HFF-Myc (cell line): ENCODE results near the gene ABAT.

Experiments
- DNase-seq: peaks from one replicate; pipeline ENCODE4 v3.0.0-alpha.2; 2011; ENCODE audit warnings: low read depth; ENCODE audit errors: extremely low read depth
- H3K4me3 ChIP-seq: replicated peaks from 2 replicates; pipeline ENCODE4 v1.5.1; 2011; ENCODE audit warnings: low read depth, mild to moderate bottlenecking, control low read depth, low read length
- CTCF ChIP-seq: IDR thresholded peaks from 2 replicates; pipeline ENCODE4 v1.5.1; 2012; ENCODE audit warnings: mild to moderate bottlenecking, low read depth, low read length, control low read depth; ENCODE audit errors: missing control alignments

ABAT gene

GRCh38 chr16:8679151-8679550 lies 4.7 kb downstream of the ABAT start:
- TF ChIP-seq CTCF: no peak
- H3K4me3 ChIP-seq: no peak overlapping the region
- DNase-seq: no peak

DNA sequence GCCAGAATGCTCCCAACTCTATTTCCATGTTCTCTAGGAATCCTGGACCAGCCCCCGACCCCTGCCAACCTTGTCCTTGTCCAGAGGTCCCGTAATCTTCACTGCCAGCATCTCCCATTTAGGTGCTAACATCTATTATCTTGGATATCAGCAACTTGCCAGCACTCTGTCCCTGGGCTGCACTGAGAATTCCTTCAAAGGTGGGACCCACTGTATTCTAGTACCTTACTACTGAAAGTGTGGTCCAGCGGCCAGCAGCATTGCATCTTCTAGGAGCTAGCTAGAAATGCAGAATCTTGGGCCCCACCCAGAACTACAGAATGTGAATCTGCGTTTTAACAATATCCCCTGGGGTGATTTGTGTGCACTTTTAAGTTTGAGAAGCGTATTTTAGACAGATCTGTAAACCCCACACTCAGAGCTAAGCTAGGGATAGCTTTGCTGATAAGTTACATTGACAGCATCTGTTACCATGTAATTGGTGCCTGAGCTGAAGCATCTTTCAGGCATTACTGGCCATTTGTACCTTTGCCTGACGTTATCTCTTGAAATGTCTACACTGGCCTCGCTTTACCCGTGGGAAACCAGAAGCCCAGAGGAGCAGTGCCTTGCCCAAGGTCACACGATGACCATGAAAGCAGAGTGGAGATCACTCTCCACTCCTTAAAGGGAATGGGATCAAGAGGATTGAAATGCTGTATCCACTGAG lies 8.3 kb downstream of the ABAT start:
- H3K4me3 ChIP-seq: no peak overlapping the region
- DNase-seq: no peak
- TF ChIP-seq CTCF: no peak

GRCh38 chr16:8683640-8684039 lies 9.2 kb downstream of the ABAT start:
- no peak for DNase-seq
- no peak for TF ChIP-seq CTCF

DNA sequence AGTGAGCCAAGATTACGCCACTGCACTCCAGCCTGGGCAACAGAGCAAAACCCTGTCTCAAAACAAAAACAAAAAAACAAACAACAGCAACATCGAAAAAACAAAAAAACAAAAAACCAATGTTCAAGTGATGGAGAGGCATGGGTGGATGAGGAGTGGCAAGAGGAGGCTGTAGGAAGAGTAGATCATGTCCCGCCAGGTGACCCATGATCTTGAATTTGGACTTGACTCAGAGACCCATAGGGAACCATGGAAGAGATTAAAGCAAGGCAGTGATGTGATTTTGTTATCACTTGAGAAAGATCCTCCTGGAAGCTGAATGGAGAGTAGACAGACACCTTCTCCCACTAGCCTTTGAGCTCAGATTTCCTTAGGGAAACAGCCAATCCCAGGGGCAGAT lies 11.2 kb downstream of the ABAT start:
- no peak for TF ChIP-seq CTCF
- H3K4me3 ChIP-seq: no peak overlapping the region
- DNase-seq: no peak

More at GRCh38 chr16:8683640-8684039, 9.2 kb downstream of the ABAT start:
- no peak overlapping the region for H3K4me3 ChIP-seq

- TF ChIP-seq CTCF: no peak
- DNase-seq: no peak
- no peak overlapping the region for H3K4me3 ChIP-seq
Measured at GRCh38 chr16:8686031-8686621, 11.7 kb downstream of the ABAT start.

- no peak overlapping the region for H3K4me3 ChIP-seq
- TF ChIP-seq CTCF: no peak
- no peak for DNase-seq
Measured at GRCh38 chr16:8686879-8687278, 12.5 kb downstream of the ABAT start.
